ENCODE measurements around the gene CNPY3.
"Not testable (repeated sequence)": the region's sequence is repeated elsewhere in the genome, so short reads cannot be mapped to it uniquely, and the experiment has no call there.

Gene CNPY3

GRCh38 chr6:42937548-42938427 lies 8.5 kb downstream of the CNPY3 start:
- H3K4me3 ChIP-seq (ENCODE audit: low read length): no peak overlapping the region
- peak; percentile 36 for DNase-seq (ENCODE audit: low read depth)
- TF ChIP-seq, protein P1, sequence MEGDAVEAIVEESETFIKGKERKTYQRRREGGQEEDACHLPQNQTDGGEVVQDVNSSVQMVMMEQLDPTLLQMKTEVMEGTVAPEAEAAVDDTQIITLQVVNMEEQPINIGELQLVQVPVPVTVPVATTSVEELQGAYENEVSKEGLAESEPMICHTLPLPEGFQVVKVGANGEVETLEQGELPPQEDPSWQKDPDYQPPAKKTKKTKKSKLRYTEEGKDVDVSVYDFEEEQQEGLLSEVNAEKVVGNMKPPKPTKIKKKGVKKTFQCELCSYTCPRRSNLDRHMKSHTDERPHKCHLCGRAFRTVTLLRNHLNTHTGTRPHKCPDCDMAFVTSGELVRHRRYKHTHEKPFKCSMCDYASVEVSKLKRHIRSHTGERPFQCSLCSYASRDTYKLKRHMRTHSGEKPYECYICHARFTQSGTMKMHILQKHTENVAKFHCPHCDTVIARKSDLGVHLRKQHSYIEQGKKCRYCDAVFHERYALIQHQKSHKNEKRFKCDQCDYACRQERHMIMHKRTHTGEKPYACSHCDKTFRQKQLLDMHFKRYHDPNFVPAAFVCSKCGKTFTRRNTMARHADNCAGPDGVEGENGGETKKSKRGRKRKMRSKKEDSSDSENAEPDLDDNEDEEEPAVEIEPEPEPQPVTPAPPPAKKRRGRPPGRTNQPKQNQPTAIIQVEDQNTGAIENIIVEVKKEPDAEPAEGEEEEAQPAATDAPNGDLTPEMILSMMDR (IDR thresholded peaks at IDR 0.05; ENCODE audit: insufficient read depth, low read depth, low read length, missing control alignments): no peak

DNA sequence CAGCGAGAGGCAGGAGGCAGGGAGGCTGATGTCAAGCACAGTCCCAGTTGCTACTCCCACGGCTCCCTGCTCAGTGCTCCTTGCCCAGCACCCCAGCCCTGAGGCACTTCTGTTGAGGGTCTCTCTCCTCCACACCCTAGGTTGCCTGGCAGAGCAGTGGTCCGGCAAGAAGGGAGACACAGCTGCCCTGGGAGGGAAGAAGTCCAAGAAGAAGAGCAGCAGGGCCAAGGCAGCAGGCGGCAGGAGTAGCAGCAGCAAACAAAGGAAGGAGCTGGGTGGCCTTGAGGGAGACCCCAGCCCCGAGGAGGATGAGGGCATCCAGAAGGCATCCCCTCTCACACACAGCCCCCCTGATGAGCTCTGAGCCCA lies 9.1 kb downstream of the CNPY3 start:
- TF ChIP-seq, protein P1 (IDR thresholded peaks at IDR 0.05; ENCODE audit: insufficient read depth, low read depth, low read length, missing control alignments): no peak
- no peak for DNase-seq (ENCODE audit: low read depth)
- no peak overlapping the region for H3K4me3 ChIP-seq (ENCODE audit: low read length)

GRCh38 chr6:42938987-42939809 lies 9.9 kb downstream of the CNPY3 start:
- no peak for DNase-seq (ENCODE audit: low read depth)
- TF ChIP-seq, protein P1 (IDR thresholded peaks at IDR 0.05; ENCODE audit: insufficient read depth, low read depth, low read length, missing control alignments): no peak
- H3K4me3 ChIP-seq (ENCODE audit: low read length): no peak overlapping the region

DNA sequence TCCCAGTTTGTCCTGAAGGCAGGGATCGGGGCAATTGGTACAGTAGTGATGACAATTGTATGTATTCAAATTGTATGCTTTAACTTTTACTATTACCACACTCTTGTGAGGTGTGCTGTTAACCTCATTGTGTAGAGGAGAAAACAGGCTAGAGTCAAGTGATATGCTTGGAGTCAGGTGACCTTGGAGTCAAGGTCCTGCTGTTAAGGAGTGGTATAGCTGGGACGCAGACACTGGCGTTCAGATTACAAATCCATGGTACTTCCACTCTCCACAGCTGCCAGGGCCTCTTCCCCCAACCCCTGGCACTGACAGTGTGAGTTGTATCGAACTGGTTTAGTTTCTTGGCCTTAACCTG lies 10.5 kb downstream of the CNPY3 start:
- TF ChIP-seq, protein P1 (IDR thresholded peaks at IDR 0.05; ENCODE audit: insufficient read depth, low read depth, low read length, missing control alignments): no peak
- no peak for DNase-seq (ENCODE audit: low read depth)
- H3K4me3 ChIP-seq (ENCODE audit: low read length): no peak overlapping the region

DNA sequence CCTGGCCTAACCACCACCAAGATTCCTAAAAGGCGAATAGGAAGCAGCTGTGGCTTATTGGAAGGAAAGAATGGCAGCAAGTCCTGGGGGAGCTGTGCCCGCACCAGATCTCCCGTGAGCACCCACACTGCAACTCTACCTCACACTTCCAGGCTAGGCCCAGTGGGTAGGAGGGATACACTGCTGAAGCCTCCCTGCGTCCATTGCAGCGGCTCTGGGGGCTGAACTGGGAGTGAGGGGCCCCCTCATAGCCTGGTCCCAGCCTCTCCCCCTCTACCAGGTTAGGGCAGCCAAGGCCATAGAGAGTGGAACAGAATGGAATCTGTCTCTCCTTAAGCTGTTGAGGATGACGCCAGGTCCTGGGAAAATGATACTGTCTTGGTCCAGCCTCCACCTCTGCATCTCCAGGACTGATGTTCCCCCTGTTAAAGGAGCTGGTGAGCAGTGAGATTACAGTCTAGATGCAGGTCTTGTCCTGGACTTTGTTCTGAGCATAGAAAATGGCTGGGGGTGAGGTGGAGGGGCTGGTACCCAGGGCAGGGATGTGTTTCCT lies 11.3 kb downstream of the CNPY3 start:
- TF ChIP-seq, protein P1 (IDR thresholded peaks at IDR 0.05; ENCODE audit: insufficient read depth, low read depth, low read length, missing control alignments): no peak
- DNase-seq (ENCODE audit: low read depth): no peak
- no peak overlapping the region for H3K4me3 ChIP-seq (ENCODE audit: low read length)

- H3K4me3 ChIP-seq (ENCODE audit: low read length); DNase-seq (ENCODE audit: low read depth): not testable (repeated sequence)
These were observed 12.1 kb downstream of the CNPY3 start for GRCh38 chr6:42941356-42941755.

DNA sequence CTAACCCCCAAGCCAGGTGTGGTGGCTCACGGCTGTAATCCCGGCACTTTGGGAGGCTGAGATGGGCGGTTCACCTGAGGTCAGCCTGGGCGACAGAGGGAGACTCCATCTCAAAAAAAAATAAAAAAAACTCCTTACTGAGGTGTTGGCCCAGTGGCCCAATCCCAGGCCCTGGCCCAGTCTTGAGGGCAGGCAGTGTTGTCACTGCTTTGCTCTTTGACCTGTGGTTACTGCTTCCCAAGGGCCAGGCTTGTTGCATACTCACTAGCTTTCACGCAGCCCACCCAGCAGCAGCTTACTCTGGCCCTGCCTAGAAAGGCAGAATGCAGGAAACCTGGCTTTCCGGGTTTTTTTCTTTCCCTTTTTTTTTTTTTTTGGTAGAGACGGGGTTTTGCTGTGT lies 13.2 kb downstream of the CNPY3 start:
- no peak for DNase-seq (ENCODE audit: low read depth)
- TF ChIP-seq, protein P1 (IDR thresholded peaks at IDR 0.05; ENCODE audit: insufficient read depth, low read depth, low read length, missing control alignments): no peak

More for the DNA sequence above, 13.2 kb downstream of the CNPY3 start:
- H3K4me3 ChIP-seq (ENCODE audit: low read length): no peak overlapping the region
